ENCODE results near the gene DUSP6. TPM values are rescaled to one million over a fixed set of nuclear protein-coding genes. Genes with fewer than 3 reads are reported as not detected.

The DUSP6 gene
- total and polyA plus RNA-seq, 2 of the 13 experiments (the other 11 are each of a cell fraction or from before 2014, with no cell fraction given): 40.9 to 161 TPM

DNA sequence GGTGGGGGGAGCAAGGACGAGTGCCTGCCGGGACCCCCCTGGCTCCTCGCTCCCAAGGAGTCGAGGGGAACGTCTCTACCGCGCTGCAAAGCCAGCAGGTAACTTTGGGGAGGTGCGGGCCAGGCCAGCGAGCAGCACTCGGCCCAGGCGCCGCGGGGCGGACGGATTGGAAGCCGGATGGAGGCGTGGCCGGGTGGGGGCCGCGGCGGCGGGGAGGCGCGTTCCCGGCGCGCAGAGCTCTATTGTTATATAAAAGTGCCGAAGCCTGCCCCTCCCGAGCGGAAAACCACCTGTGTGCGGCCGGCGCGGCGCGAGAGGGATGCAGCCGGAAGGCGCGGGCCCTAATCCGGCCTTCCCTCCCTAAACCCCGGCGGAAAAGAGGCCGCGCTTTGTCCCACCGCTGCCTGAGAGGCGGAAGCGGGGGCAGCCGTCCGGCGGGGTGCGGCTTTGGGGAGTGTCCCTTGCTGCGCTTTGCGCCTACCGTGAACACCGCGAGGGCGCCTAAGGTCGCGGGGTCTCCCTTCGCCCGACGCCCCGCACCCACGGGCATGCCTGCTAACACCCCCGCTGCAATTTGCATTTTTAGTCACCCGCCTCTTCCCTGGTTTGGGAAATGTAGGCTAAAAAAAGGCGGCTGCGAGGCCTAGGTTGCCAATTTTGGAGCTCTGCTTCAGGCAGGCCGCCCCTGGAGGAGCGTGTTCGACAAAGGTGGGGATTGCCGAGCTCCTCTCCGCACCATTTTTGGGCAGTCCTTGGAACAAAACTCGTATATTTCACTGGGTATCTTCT, 1.7 kb upstream of the DUSP6 start (continued):
- peak; percentile 58 for TF ChIP-seq MTERF4 (CRISPR knock-in tag; IDR thresholded peaks at IDR 0.05)
- peak; percentile 24; the same call in 1 of the 2 replicates for TF ChIP-seq ZNF546 (CRISPR knock-in tag; conservative IDR thresholded peaks at IDR 0.05)
- TF ChIP-seq MXI1 (IDR thresholded peaks at IDR 0.05; ENCODE audit: borderline replicate concordance, low read depth, low read length): peak; percentile 12; the same call in 1 of the 3 replicates
- TF ChIP-seq HDAC2 (CRISPR knock-in tag; IDR thresholded peaks at IDR 0.05): peak; percentile 59; the same call in 1 of the 2 replicates
- TF ChIP-seq RXRB (CRISPR knock-in tag; IDR thresholded peaks at IDR 0.05; ENCODE audit: borderline replicate concordance): peak; percentile 78
- TF ChIP-seq GATA4 (IDR thresholded peaks at IDR 0.05; ENCODE audit: borderline replicate concordance, low read depth): peak; percentile 69; the same call in 1 of the 2 replicates
- TF ChIP-seq MYNN (CRISPR knock-in tag; IDR thresholded peaks at IDR 0.05; ENCODE audit: low read depth): no peak; the same call in 1 of the 2 replicates
- TF ChIP-seq SMARCC2 (IDR thresholded peaks at IDR 0.05): no peak
- TF ChIP-seq, protein P1, sequence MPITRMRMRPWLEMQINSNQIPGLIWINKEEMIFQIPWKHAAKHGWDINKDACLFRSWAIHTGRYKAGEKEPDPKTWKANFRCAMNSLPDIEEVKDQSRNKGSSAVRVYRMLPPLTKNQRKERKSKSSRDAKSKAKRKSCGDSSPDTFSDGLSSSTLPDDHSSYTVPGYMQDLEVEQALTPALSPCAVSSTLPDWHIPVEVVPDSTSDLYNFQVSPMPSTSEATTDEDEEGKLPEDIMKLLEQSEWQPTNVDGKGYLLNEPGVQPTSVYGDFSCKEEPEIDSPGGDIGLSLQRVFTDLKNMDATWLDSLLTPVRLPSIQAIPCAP (CRISPR knock-in tag; IDR thresholded peaks at IDR 0.05; ENCODE audit: low read depth): no peak
- no peak; the same call in none of the 2 replicates for TF ChIP-seq ATF7-NPFF (CRISPR knock-in tag; IDR thresholded peaks at IDR 0.05; ENCODE audit: low read depth)
- no peak for TF ChIP-seq BHLHE40 (IDR thresholded peaks at IDR 0.05; ENCODE audit: low read length)
- TF ChIP-seq ARID2 (CRISPR knock-in tag; IDR thresholded peaks at IDR 0.05; ENCODE audit: borderline replicate concordance): no peak
- TF ChIP-seq NPAS2 (CRISPR knock-in tag; IDR thresholded peaks at IDR 0.05; ENCODE audit: borderline replicate concordance): no peak
- no peak for TF ChIP-seq ZEB1 (IDR thresholded peaks at IDR 0.05; ENCODE audit: insufficient replicate concordance, low read depth)
- no peak for TF ChIP-seq ZNF724P (CRISPR knock-in tag; IDR thresholded peaks at IDR 0.05; ENCODE audit: borderline replicate concordance)
- no peak for TF ChIP-seq ZBTB46 (CRISPR knock-in tag; IDR thresholded peaks at IDR 0.05; ENCODE audit: borderline replicate concordance)
- TF ChIP-seq ZMAT3 (CRISPR knock-in tag; conservative IDR thresholded peaks at IDR 0.05): peak; percentile 63
- no peak for TF ChIP-seq KDM3A (CRISPR knock-in tag; IDR thresholded peaks at IDR 0.05; ENCODE audit: low read depth)
- TF ChIP-seq ZNF691 (CRISPR knock-in tag; IDR thresholded peaks at IDR 0.05; ENCODE audit: borderline replicate concordance, low read depth): no peak; the same call in 1 of the 2 replicates
- peak; percentile 81; the same call in 1 of the 2 replicates for TF ChIP-seq ZNF784 (CRISPR knock-in tag; IDR thresholded peaks at IDR 0.05; ENCODE audit: borderline replicate concordance)
- no peak for TF ChIP-seq ZNF432 (CRISPR knock-in tag; IDR thresholded peaks at IDR 0.05; ENCODE audit: borderline replicate concordance)
- TF ChIP-seq THAP7 (CRISPR knock-in tag; IDR thresholded peaks at IDR 0.05): peak; percentile 88; the same call in 1 of the 2 replicates
- no peak for TF ChIP-seq REXO4 (CRISPR knock-in tag; IDR thresholded peaks at IDR 0.05; ENCODE audit: borderline replicate concordance)
